Esophagus (tissue), 2 donors: ENCODE results near the gene RING1. TPM values are rescaled to one million over a fixed set of nuclear protein-coding genes. Genes with fewer than 3 reads are reported as not detected.

Source experiments
- H3K27ac ChIP-seq, 2 donors: one replicate each; pipeline ENCODE4 v1.5.1; 2013; ENCODE audit warnings: low read depth in 2 of 2, mild to moderate bottlenecking in 2 of 2, inconsistent platforms in 1 of 2, low read length in 1 of 2, moderate library complexity in 1 of 2
- H3K27me3 ChIP-seq, 2 donors: one replicate each; pipeline ENCODE4 v1.6.1; 2013; ENCODE audit warnings: low read length in 2 of 2, control low read depth in 1 of 2, mild to moderate bottlenecking in 1 of 2; ENCODE audit not compliant: insufficient read depth in 2 of 2, control insufficient read depth in 1 of 2
- H3K36me3 ChIP-seq, 2 donors: one replicate each; pipeline ENCODE4 v1.6.1; 2013; ENCODE audit warnings: low read length in 1 of 2; ENCODE audit not compliant: control insufficient read depth in 2 of 2, insufficient read depth in 2 of 2
- H3K4me1 ChIP-seq, 2 donors: one replicate each; pipeline ENCODE4 v1.6.1; 2013; ENCODE audit warnings: low read length in 1 of 2; ENCODE audit not compliant: control insufficient read depth in 2 of 2, insufficient read depth in 2 of 2
- H3K4me3 ChIP-seq, 2 donors: one replicate each; pipeline ENCODE4 v1.5.1; 2013; ENCODE audit warnings: low read length in 2 of 2, mild to moderate bottlenecking in 2 of 2, low read depth in 1 of 2, moderate library complexity in 1 of 2
- H3K9me3 ChIP-seq, 2 donors: one replicate each; pipeline ENCODE4 v1.6.1; 2013; ENCODE audit warnings: mild to moderate bottlenecking in 2 of 2, low read depth in 1 of 2, low read length in 1 of 2, moderate library complexity in 1 of 2; ENCODE audit not compliant: control insufficient read depth in 2 of 2, insufficient read depth in 1 of 2
- WGBS, 2 donors: extraction: QIAGEN DNeasy Blood & Tissue Kit; methylation state at CpG; one replicate each; pipeline ENCODE4 v1.1.7; 2013; 5-methylcytosine and 5-hydroxymethylcytosine counted together
- polyA plus RNA-seq, 2 donors: library from polyadenylated mRNA; stranded (reverse); fragments of 200-250 nt; gene quantifications; one replicate each; pipeline ENCODE4 v1.2.3, GENCODE V29; 2013
- donor health status: healthy with polysubstance abuse.
- donor health status: Bipolar disorder and iron deficiency.

RING1 gene
- polyA plus RNA-seq, 2 donors, result 26.7 to 32.4 TPM

DNA sequence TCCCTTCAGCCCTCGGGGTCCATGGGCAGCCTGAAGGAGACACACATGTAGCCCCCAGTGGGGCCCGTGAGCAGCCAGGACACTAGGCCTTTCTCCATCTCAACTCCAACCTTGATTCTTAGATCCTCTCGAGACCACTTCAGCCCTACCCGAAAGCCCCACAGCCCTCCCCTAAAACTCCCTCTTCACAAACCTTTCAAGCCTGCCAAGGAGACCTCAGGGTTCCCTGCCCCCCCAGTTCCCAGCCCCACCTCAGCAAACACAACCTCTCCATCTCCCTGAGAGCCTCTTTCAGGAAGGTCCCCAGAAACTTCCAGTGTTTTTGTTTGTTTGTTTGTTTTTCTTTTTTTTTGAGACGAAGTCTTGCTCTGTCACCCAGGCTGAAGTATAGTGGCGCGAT, 27.2 kb upstream of the RING1 start:
- no peak overlapping the region for H3K4me3 ChIP-seq

DNA sequence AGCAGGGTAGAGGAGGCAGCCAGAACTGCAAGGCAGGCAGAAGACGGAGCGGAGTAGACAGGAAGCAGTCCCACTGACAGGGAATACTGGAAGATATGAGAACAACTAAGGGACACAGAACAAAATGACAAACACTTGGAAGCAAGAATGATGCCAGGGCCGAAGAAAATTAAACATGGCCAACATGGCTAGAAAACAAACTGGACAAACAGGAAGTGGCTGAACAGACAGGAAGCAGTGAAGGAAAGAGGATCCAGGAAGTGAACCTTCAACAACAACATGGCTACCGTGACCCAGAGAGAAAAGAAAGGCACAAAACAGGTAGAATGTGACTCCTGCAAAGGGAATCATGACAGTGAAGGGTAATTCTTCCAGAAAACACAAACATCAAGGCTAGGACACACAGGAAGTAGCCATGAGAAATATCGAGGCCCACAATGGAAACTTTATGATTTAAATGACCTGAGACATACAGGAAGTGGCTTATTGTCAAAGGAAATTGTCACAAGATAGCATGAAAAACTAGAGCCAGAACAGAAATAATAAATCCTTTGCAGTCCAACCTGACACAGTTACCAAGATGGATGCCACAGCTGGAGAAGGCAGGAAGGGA, 25.1 kb upstream of the RING1 start:
- no peak overlapping the region for H3K4me3 ChIP-seq
- WGBS, 2 donors, result 76 to 79% methylated on average over 5 of the region's 5 CpGs
- H3K36me3 ChIP-seq, result no peaks in the 10 kb centered on the region
- no peaks in the 10 kb centered on the region for H3K4me1 ChIP-seq
- no peaks in the 10 kb centered on the region for H3K27me3 ChIP-seq
- no peaks in the 10 kb centered on the region for H3K9me3 ChIP-seq
- H3K27ac ChIP-seq, result no peak overlapping the region

More for the DNA sequence above, 27.2 kb upstream of the RING1 start:
- peaks cover 0 to 3% of the 10 kb centered on the region in 2 donors for H3K4me1 ChIP-seq
- no peaks in the 10 kb centered on the region for H3K36me3 ChIP-seq
- H3K9me3 ChIP-seq, result no peaks in the 10 kb centered on the region
- no peak overlapping the region for H3K27ac ChIP-seq
- no peaks in the 10 kb centered on the region for H3K27me3 ChIP-seq
- WGBS, 2 donors, result 87 to 88% methylated on average over 7 of the region's 7 CpGs

DNA sequence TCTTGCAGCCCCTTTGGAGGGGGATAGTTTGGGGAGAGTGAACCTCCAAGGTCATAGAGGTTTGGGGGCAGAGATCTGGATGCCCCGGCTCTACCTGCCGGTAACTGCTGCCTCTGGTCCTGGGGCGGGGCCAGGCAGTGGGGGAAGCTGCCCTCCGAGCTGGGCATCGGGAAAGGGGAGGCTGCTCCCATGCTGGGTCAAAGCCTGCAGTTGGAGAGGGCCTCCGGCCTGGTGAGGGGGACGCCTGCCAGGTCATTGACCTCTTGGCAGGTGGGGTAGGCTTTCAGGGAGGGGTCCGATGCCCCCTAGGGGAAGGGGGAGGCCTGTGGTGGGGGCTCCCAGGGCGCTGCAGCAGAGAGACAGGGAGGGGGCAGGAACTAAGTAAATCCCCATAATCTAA, 23.1 kb upstream of the RING1 start:
- 81 to 82% methylated on average over 8 to 9 of the region's 9 CpGs for WGBS, 2 donors
- H3K36me3 ChIP-seq, result no peaks in the 10 kb centered on the region
- no peaks in the 10 kb centered on the region for H3K9me3 ChIP-seq
- H3K4me3 ChIP-seq, result no peak overlapping the region
- no peaks in the 10 kb centered on the region for H3K4me1 ChIP-seq
- no peak overlapping the region for H3K27ac ChIP-seq
- no peaks in the 10 kb centered on the region for H3K27me3 ChIP-seq

DNA sequence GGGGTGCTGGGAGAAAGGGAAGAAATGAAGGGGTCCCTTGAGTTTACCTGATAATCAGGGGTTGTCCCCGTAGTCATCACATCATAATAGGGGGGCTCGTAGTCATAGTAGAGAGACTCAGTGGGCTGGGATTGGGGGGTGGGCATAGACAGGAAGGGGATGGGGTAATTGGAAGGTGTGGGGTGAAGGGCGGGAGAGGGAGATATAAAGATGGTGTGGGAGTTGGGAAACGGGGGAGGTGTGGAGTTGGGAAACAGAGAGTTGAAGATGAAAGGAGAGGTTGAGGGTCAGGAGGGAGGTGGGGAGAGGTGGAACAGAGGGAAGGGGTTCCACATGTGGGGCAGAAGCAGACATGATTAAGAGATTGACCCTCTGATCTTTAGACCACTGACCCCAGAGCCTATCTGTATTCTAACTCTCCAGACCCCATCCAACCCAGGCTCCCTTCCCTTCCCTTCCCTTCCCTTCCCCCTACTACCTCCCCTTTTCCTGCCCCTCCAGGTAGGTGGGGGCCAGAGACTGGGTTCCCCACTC, 22.6 kb upstream of the RING1 start:
- H3K27ac ChIP-seq, result no peak overlapping the region
- no peak overlapping the region for H3K4me3 ChIP-seq
- H3K4me1 ChIP-seq, result no peaks in the 10 kb centered on the region
- 78 to 87% methylated on average over 4 of the region's 4 CpGs for WGBS, 2 donors
- no peaks in the 10 kb centered on the region for H3K36me3 ChIP-seq
- no peaks in the 10 kb centered on the region for H3K27me3 ChIP-seq
- no peaks in the 10 kb centered on the region for H3K9me3 ChIP-seq

DNA sequence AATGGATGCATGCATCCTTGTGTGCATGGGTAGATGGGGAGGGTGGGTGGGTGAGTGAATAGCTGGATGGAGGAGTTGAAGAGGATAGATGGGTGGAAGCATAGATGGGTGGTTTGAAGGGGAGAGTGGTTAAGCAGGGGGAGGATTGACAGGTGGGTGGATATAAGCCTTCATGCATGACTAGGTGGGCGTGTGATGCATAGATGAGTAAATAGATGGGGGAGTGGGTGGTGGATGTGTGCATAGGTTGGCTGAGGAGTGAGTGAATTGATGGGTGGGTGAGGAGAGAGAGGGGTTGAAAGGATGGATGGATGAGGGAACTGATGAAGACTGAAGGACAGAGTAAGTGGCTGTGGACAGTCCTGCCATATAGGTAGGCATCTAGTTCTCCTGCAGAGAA, 20.5 kb upstream of the RING1 start:
- Histone ChIP-seq H3K9me3 (no peaks in the 10 kb centered on the region), H3K27me3 (no peaks in the 10 kb centered on the region), H3K4me3 (no peak overlapping the region), H3K27ac (no peak overlapping the region), H3K36me3 (no peaks in the 10 kb centered on the region), H3K4me1 (peaks cover 2 to 3% of the 10 kb centered on the region in 2 donors)
- 89 to 96% methylated on average over 1 of the region's 1 CpG for WGBS, 2 donors

DNA sequence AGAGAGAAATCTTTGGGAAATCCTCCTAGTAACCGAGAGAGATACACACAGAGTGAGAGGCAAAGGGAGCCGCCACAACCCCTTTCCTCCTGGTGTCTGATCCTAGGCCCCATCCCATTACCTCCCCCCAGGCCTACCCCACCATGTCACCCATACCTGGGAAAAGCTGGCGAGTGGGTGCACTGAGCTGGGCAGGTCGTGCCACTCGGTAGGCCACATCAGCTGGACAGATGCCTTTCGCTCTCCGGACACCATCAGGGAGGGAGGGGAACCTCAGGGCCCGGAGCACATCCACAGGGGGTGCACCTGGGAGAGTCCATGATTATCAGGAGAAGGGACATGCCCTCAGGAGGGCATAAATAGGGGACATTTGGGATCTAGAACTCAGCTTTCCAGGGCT, 19.1 kb upstream of the RING1 start:
- no peaks in the 10 kb centered on the region for H3K9me3 ChIP-seq
- peaks cover 5 to 9% of the 10 kb centered on the region in 2 donors for H3K4me1 ChIP-seq
- WGBS, 2 donors, result 82 to 88% methylated on average over 8 of the region's 8 CpGs
- H3K36me3 ChIP-seq, result no peaks in the 10 kb centered on the region
- no peak overlapping the region for H3K4me3 ChIP-seq
- H3K27me3 ChIP-seq, result no peaks in the 10 kb centered on the region
- H3K27ac ChIP-seq, result no peak overlapping the region

DNA sequence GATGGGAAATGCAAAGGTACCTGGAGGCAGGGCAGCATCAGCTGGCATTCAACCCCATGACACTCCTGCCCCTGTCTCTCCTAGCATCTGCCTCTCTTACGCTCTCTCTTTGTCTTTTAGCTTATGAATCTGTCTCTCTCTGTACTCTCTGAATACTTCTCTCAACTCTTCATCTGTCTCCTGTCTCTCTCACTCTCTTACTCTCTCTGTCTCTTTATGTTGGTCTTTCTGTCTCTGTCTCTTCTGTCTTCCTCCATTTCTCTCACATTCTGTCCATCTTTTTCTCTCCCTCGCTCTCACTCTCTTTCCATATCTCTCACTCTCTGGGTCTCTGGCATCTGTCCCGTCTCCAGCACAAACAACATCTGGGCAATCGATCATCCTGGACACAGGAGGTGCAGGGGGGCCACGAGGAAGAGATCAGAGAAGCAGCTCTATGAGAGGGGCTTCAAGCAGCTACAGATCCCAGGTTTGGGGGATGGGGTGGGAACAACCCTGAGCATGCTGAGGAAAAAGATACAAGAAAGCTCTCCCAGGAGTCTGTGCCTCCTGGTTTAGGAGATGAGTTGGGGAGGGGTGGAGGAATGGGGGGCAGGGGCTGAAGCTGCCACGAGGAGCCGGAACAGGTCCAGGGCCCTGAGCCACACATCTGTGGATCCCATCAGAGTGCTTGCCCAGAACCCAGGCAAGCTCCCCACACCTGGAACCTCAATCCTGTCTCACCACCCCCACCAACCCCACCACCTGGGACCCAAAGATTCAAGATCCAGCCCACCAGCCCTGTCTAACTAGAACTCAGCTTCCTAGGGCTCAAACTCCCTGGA, 18.5 kb upstream of the RING1 start:
- peaks cover 0 to 6% of the 10 kb centered on the region in 2 donors for H3K36me3 ChIP-seq
- no peak overlapping the region for H3K4me3 ChIP-seq
- H3K4me1 ChIP-seq, result peaks cover 5 to 9% of the 10 kb centered on the region in 2 donors
- no peak overlapping the region for H3K27ac ChIP-seq
- no peaks in the 10 kb centered on the region for H3K9me3 ChIP-seq
- no peaks in the 10 kb centered on the region for H3K27me3 ChIP-seq
- WGBS, 2 donors, result 63 to 69% methylated on average over 7 of the region's 7 CpGs

DNA sequence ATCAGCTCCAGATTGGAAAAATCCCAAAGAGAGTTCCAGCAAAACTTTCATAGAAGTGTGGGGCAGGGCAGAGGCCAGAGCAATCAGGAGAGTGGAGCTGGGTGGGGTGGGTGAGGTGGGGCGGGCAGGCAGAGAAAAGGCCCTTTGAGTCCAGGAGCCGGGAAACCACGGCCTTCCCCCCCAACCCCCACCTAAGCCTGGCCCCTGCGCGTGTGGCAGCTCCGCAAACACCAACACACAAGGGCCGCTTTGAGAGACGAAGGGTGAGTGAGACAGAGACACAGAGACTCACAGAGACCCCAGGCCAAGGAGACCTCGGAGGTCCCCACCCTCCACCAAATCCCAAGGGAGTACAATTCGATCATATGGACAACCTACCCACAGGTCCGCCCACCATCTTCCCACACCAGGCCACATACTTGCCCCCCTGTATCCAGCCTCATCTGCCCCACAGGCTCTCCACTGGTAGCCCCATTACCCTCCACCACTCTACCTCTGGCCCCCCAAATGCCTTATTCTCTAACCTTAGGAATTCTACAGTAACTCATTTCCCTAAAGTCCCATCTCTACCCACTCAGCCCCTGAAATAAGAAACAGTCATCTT, 17.7 kb upstream of the RING1 start:
- H3K36me3 ChIP-seq, result peaks cover 5 to 14% of the 10 kb centered on the region in 2 donors
- H3K4me3 ChIP-seq, result no peak overlapping the region
- H3K27ac ChIP-seq, result no peak overlapping the region
- WGBS, 2 donors, result 75 to 87% methylated on average over 10 to 11 of the region's 11 CpGs
- no peaks in the 10 kb centered on the region for H3K27me3 ChIP-seq
- H3K9me3 ChIP-seq, result no peaks in the 10 kb centered on the region
- peaks cover 5 to 9% of the 10 kb centered on the region in 2 donors for H3K4me1 ChIP-seq

DNA sequence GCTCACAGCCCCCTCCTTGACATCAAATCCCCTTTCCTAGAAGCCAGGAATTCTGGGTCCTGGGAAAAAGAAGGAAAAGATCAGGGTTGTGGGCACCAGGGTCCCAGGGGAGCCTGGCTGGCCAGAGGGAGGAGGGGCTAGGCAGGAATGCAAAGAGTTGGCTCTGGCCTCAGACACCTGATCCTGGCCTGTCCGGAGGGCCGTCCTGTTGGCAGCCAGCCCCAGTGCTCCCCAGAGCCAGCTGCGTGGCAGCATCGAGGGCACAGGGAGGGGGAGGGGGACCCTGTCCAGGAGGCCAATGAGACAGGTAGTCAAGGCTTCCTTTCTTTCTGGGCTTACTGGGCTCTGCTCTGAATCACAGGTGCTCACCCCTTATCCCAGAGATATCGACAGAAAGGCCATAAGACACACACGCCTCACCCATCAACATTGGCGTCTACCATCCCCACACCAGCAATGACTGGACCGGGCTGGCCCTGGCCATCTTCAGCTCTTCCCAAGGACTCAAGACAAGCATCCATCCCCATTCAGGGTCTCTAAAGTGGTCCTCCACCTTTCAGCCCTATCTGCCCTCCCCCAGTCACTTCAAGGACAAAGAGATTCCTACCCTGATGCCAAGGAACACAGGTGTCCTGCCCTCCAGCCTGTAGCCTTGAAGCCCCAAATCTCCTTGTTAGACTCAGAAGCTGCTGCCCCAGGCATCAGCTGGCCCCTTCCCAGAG, 16.8 kb upstream of the RING1 start:
- H3K27me3 ChIP-seq, result no peaks in the 10 kb centered on the region
- no peaks in the 10 kb centered on the region for H3K9me3 ChIP-seq
- no peak overlapping the region for H3K4me3 ChIP-seq
- 45 to 52% methylated on average over 8 of the region's 8 CpGs for WGBS, 2 donors
- peaks cover 5 to 9% of the 10 kb centered on the region in 2 donors for H3K4me1 ChIP-seq
- no peak overlapping the region for H3K27ac ChIP-seq
- peaks cover 14 to 20% of the 10 kb centered on the region in 2 donors for H3K36me3 ChIP-seq
